Measurements from ENCODE around the gene TMEM25. TPM values are rescaled to one million over a fixed set of nuclear protein-coding genes. Genes with fewer than 3 reads are reported as not detected.
"Not testable (repeated sequence)": the region's sequence is repeated elsewhere in the genome, so short reads cannot be mapped to it uniquely, and the experiment has no call there.

Gene TMEM25
- total RNA-seq, 1 donor from 2014 or later, result 14.7 TPM

GRCh38 chr11:118565051-118565450 lies 34.1 kb downstream of the TMEM25 start:
- no peaks in the 10 kb centered on the region for H3K36me3 ChIP-seq (ENCODE audit: control insufficient read depth, insufficient read depth, low read length)
- FAIRE-seq, result no peak
- no peak for DNase-seq (ENCODE audit: low read depth)
- no peak overlapping the region for H3K4me3 ChIP-seq (ENCODE audit: low read depth, low read length)
- no peak for TF ChIP-seq CTCF (IDR thresholded peaks at IDR 0.05; ENCODE audit: insufficient read depth, low read length, severe bottlenecking)
- no peaks in the 10 kb centered on the region for H3K27me3 ChIP-seq (ENCODE audit: control insufficient read depth, insufficient read depth, low read length)

- FAIRE-seq (no peak), DNase-seq (ENCODE audit: low read depth) (no peak)
- Histone ChIP-seq H3K36me3 (ENCODE audit: control insufficient read depth, insufficient read depth, low read length) (peaks cover 1% of the 10 kb centered on the region), H3K27me3 (ENCODE audit: control insufficient read depth, insufficient read depth, low read length) (no peaks in the 10 kb centered on the region), H3K4me3 (ENCODE audit: low read depth, low read length) (no peak overlapping the region)
- TF ChIP-seq CTCF (IDR thresholded peaks at IDR 0.05; ENCODE audit: insufficient read depth, low read length, severe bottlenecking), result no peak
Observed at GRCh38 chr11:118569670-118570069, 38.7 kb downstream of the TMEM25 start.

GRCh38 chr11:118570787-118571186 lies 39.8 kb downstream of the TMEM25 start:
- DNase-seq (ENCODE audit: low read depth) (no peak), FAIRE-seq (no peak)
- no peaks in the 10 kb centered on the region for H3K27me3 ChIP-seq (ENCODE audit: control insufficient read depth, insufficient read depth, low read length)
- peaks cover 2% of the 10 kb centered on the region for H3K36me3 ChIP-seq (ENCODE audit: control insufficient read depth, insufficient read depth, low read length)
- TF ChIP-seq CTCF (IDR thresholded peaks at IDR 0.05; ENCODE audit: insufficient read depth, low read length, severe bottlenecking), result no peak
- H3K4me3 ChIP-seq (ENCODE audit: low read depth, low read length), result no peak overlapping the region

- not testable (repeated sequence) for FAIRE-seq
Observed at GRCh38 chr11:118571701-118572060, 40.7 kb downstream of the TMEM25 start.

GRCh38 chr11:118572061-118572980 lies 41.3 kb downstream of the TMEM25 start, which contains the start of gene ARCN1:
Gene ARCN1 (plus strand): TSS chr11:118572409. CDS start chr11:118572548, 139 bp downstream.
- Histone ChIP-seq H3K4me3 (ENCODE audit: low read depth, low read length) (peak within 1 kb of the TSS; percentile 100), H3K36me3 (ENCODE audit: control insufficient read depth, insufficient read depth, low read length) (peaks cover 2% of the 10 kb centered on the region), H3K27me3 (ENCODE audit: control insufficient read depth, insufficient read depth, low read length) (no peaks in the 10 kb centered on the region)
- no peak for TF ChIP-seq CTCF (IDR thresholded peaks at IDR 0.05; ENCODE audit: insufficient read depth, low read length, severe bottlenecking)
- no peak for FAIRE-seq
- peak; percentile 46 for DNase-seq (ENCODE audit: low read depth)

More at GRCh38 chr11:118571701-118572060, 40.7 kb downstream of the TMEM25 start:
- DNase-seq (ENCODE audit: low read depth); H3K27me3 ChIP-seq (ENCODE audit: control insufficient read depth, insufficient read depth, low read length); H3K36me3 ChIP-seq (ENCODE audit: control insufficient read depth, insufficient read depth, low read length): not testable (repeated sequence)
- peak overlapping the region; percentile 100 for H3K4me3 ChIP-seq (ENCODE audit: low read depth, low read length)

- peak overlapping the region; percentile 100 for H3K4me3 ChIP-seq (ENCODE audit: low read depth, low read length)
- TF ChIP-seq CTCF (IDR thresholded peaks at IDR 0.05; ENCODE audit: insufficient read depth, low read length, severe bottlenecking), result no peak
- no peaks in the 10 kb centered on the region for H3K27me3 ChIP-seq (ENCODE audit: control insufficient read depth, insufficient read depth, low read length)
- FAIRE-seq, result no peak
- peak; percentile 55 for DNase-seq (ENCODE audit: low read depth)
- H3K36me3 ChIP-seq (ENCODE audit: control insufficient read depth, insufficient read depth, low read length), result peaks cover 2% of the 10 kb centered on the region
Observed at GRCh38 chr11:118572981-118573550, 42.1 kb downstream of the TMEM25 start.

Measured in bronchial epithelial cell (primary cell).